ENCODE measurements around the gene DDX27. TPM values are rescaled to one million over a fixed set of nuclear protein-coding genes. Genes with fewer than 3 reads are reported as not detected.

Gene DDX27
- total and polyA plus RNA-seq, 2 of the 8 experiments (the other 6 are each of a cell fraction or from before 2014, with no cell fraction given): 42.7 to 51.0 TPM

DNA sequence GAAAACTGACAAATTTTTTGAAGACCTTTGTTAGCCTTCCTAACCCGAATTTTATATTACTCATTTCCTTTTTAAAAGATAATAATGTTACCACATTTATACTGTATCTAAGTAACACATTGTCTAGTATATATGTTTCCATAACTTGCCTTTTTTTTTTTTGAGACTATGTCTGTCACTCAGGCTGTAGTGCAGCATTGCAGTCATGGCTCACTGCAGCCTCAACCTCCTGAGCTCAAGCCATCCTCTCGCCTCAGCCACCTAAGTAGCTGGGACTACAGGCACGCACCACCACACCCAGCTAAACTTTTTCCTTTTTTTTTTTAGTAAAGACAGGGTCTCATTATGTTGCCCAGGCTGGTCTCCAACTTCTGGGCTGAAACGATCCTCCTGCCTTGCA lies 40.1 kb downstream of the DDX27 start:
- Histone ChIP-seq H3K79me1 (ENCODE audit: low read depth, low read length) (no peaks in the 10 kb centered on the region), H3K4me1 (replicated peaks in 1 of 4; ENCODE audit: control insufficient read depth in 3 of 4, insufficient read depth in 4 of 4, low read length in 3 of 4) (no peaks in the 10 kb centered on the region), H2BK20ac (ENCODE audit: low read length) (no peak overlapping the region), H3K18ac (ENCODE audit: extremely low read depth, low read length) (no peak overlapping the region), H3K4me2 (ENCODE audit: insufficient read depth in 1 of 2, low read depth in 2 of 2, low read length in 2 of 2) (no peak overlapping the region), H3K36me3 (ENCODE audit: control insufficient read depth in 2 of 4, insufficient read depth in 4 of 4, low read length in 3 of 4) (peaks cover 24 to 67% (median 53%) of the 10 kb centered on the region in 4 experiments), H4K20me1 (replicated peaks in 1 of 2; ENCODE audit: control insufficient read depth in 1 of 2, insufficient read depth in 2 of 2, low read length in 2 of 2) (peaks cover 0 to 5% of the 10 kb centered on the region in 2 experiments), H2AFZ (ENCODE audit: low read length) (no peak overlapping the region), H3K23ac (ENCODE audit: insufficient read length) (no peak overlapping the region), H3K79me2 (ENCODE audit: control insufficient read depth in 1 of 2, insufficient read depth in 2 of 2, low read length in 2 of 2) (no peaks in the 10 kb centered on the region), H2AK5ac (ENCODE audit: low read depth, low read length) (no peak overlapping the region), H3K27me3 (replicated peaks in 1 of 4; ENCODE audit: control insufficient read depth in 3 of 4, extremely low read depth in 1 of 4, insufficient read depth in 3 of 4, low read length in 3 of 4) (no peaks in the 10 kb centered on the region), H3K4ac (replicated peaks; ENCODE audit: insufficient read length, low read depth, low read length) (no peak overlapping the region), H3K27ac (ENCODE audit: low read depth, low read length) (no peak overlapping the region), H3K56ac (replicated peaks; ENCODE audit: insufficient read length, low read depth, low read length) (no peak overlapping the region), H3K9ac (replicated peaks in 1 of 4; ENCODE audit: extremely low read depth in 1 of 4, low read depth in 3 of 4, low read length in 3 of 4) (no peak overlapping the region), H3K14ac (ENCODE audit: insufficient read length) (no peak overlapping the region), H2BK5ac (ENCODE audit: low read depth, low read length) (no peak overlapping the region), H3K9me3 (ENCODE audit: insufficient read depth in 2 of 2, low read depth in 1 of 2, low read length in 1 of 2) (no peaks in the 10 kb centered on the region), H4K91ac (replicated peaks; ENCODE audit: insufficient read length, low read length) (no peak overlapping the region), H3K23me2 (ENCODE audit: low read depth, low read length) (no peaks in the 10 kb centered on the region), H4K8ac (ENCODE audit: extremely low read depth, insufficient read depth, low read length) (no peak overlapping the region), H2BK15ac (ENCODE audit: low read length) (no peak overlapping the region), H4K5ac (ENCODE audit: insufficient read length, low read depth, low read length) (no peak overlapping the region), H2BK120ac (replicated peaks; ENCODE audit: low read depth, low read length) (no peak overlapping the region), H2BK12ac (ENCODE audit: low read depth, low read length) (no peak overlapping the region), H3K4me3 (ENCODE audit: extremely low read depth in 1 of 4, insufficient read depth in 2 of 4, low read depth in 3 of 4, low read length in 4 of 4) (no peak overlapping the region)
- TF ChIP-seq CBX5 (IDR thresholded peaks at IDR 0.05; ENCODE audit: low read depth, low read length) (no peak), CTBP2 (IDR thresholded peaks at IDR 0.05; ENCODE audit: borderline replicate concordance, insufficient read depth, insufficient read length, low read length) (no peak), SP4 (IDR thresholded peaks at IDR 0.05; ENCODE audit: low read length) (no peak), SP2 (IDR thresholded peaks at IDR 0.05; ENCODE audit: low read length) (no peak), CHD1 (IDR thresholded peaks at IDR 0.05; ENCODE audit: low read depth, low read length) (no peak), POU5F1 (IDR thresholded peaks at IDR 0.05; ENCODE audit: low read depth, low read length) (no peak), SAP30 (IDR thresholded peaks at IDR 0.05; ENCODE audit: insufficient read depth, insufficient replicate concordance, low read length) (no peak), POLR2A (IDR thresholded peaks at IDR 0.05; ENCODE audit: control extremely low read depth in 1 of 2, low read depth in 2 of 2, low read length in 2 of 2) (no peak), SP1 (IDR thresholded peaks at IDR 0.05; ENCODE audit: low read depth, low read length) (no peak), EZH2 (IDR thresholded peaks at IDR 0.05; ENCODE audit: low read depth, low read length, severe bottlenecking) (no peak), YY1 (IDR thresholded peaks at IDR 0.05; ENCODE audit: low read depth, low read length) (no peak), PHF8 (conservative IDR thresholded peaks at IDR 0.05; ENCODE audit: low read depth, low read length) (no peak)
- CTCF ChIA-PET (ENCODE audit: partially characterized antibody): interaction anchor here (1.1 to 1.2 kb wide), 2 partner anchors 17 to 64 kb away, joined by 3 to 5 read pairs; no protein-coding TSS in a partner anchor
- POLR2A ChIA-PET (ENCODE audit: partially characterized antibody): no interaction called here
- WGBS, 2 experiments (ENCODE audit: extremely low coverage in 1 of 2, insufficient coverage in 1 of 2, insufficient read length in 1 of 2, insufficient replicate concordance in 2 of 2, low coverage in 1 of 2, low lambda C conversion rate in 2 of 2, missing lambda C conversion rate in 1 of 2): 92% methylated on average over 4 of the region's 4 CpGs; no CpG with 5 or more reads in 1 of the 2 experiments
- DNase-seq (ENCODE audit: low read depth in 1 of 2, low spot score in 2 of 2) (no peak), FAIRE-seq (no peak)

All from H1 (cell line).